Measurements from ENCODE around the gene RAD54L2.

DNA sequence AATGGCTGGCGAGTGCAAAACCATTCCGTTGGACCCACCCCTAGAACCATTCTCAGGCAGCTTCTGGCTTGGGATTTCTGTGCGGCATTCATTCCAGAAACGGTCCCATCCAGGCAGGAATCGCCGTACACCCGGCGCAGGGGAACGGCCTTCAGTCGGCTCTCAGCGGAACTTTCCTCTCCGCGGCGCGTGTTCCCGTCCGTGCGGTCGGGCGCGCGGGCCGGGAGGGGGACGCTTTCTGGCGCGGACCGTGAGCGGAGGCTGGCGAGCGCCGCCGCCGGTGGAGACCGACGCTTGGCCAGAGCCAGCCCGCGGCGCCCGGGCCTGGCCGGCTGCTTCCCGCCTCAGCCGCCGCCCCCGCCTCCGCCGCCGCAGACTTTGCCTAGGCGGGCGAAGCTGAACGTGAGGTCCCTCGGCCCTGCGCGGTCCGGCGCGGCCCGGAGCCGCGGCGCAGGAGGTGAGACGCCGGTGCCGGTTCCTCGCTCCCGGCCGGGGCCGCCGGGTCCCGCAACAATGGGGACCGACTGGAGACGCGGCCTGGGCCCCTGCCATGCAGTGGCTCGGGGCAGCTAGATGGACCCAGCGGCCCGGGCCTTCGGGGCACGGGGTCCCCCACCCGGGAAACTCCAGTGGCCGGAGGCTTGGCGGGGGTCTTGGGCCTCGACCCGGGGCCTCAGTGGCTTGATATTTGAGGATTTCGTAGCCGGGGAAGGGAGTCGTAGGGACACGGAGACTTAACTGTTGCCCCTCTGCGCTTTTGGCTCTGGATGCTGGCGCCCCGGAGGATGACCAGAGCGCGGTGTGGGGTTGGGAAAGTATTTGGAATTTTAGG is at the start of gene RAD54L2:
- TF ChIP-seq CTCF (IDR thresholded peaks at IDR 0.05) (no peak), POLR2A (IDR thresholded peaks at IDR 0.05) (no peak)

Measured in lower leg skin (tissue), 3 donors.